Body of pancreas (tissue), 4 donors: ENCODE measurements around the gene ASXL3. TPM values are rescaled to one million over a fixed set of nuclear protein-coding genes. Genes with fewer than 3 reads are reported as not detected.
A peak's percentile ranks its signal among the peaks of the same experiment; 100 is the strongest.

Experiments
- ATAC-seq: fragments of 150-250 bp; one replicate; pipeline ENCODE4 v1.9.1; 2016
- DNase-seq, 4 donors: peaks; one replicate each; pipeline ENCODE4 v3.0.0-alpha.2; 2019
- H3K27ac ChIP-seq, 4 donors: fragments of 200-600 bp; sonication (generic); 1 replicate in 3 of 4; 2 replicates in 1 of 4; pipeline versions ENCODE4 v1.5.1 to v1.6.1; 2016 to 2019; ENCODE audit warnings: mild to moderate bottlenecking in 1 of 4, mixed read lengths in 1 of 4, moderate library complexity in 1 of 4
- H3K27me3 ChIP-seq, 2 donors: fragments of 200-600 bp; sonication (generic); one replicate each; pipeline ENCODE4 v1.6.0; 2016; ENCODE audit warnings: mild to moderate bottlenecking in 1 of 2
- H3K36me3 ChIP-seq, 2 donors: fragments of 200-600 bp; sonication (generic); replicated peaks in 1 of 2; 2 replicates each; pipeline ENCODE4 v1.5.1; 2016; ENCODE audit warnings: low read depth in 2 of 2; ENCODE audit not compliant: insufficient read depth in 1 of 2
- H3K4me1 ChIP-seq: fragments of 200-600 bp; sonication (generic); one replicate; pipeline ENCODE4 v1.6.0; 2016
- H3K4me3 ChIP-seq, 2 donors: fragments of 200-600 bp; sonication (generic); 1 replicate in 1 of 2; 2 replicates in 1 of 2; pipeline ENCODE4 v1.5.1; 2016 to 2019
- H3K9me3 ChIP-seq, 3 donors: fragments of 200-600 bp; sonication (generic); 1 replicate in 2 of 3; 2 replicates in 1 of 3; pipeline ENCODE4 v1.5.1; 2016
- CTCF ChIP-seq, 7 experiments: fragments of 450-650 bp in 4 of 7; fragments of 200-600 bp in 3 of 7; sonication (generic) in 3 of 7; IDR thresholded peaks; one replicate each; pipeline ENCODE4 v1.5.1; 2016 to 2019; ENCODE audit warnings: antibody characterized with exemption in 7 of 7
- POLR2A ChIP-seq, 3 donors: fragments of 450-650 bp; IDR thresholded peaks; one replicate each; pipeline ENCODE4 v1.6.1; 2016; ENCODE audit warnings: antibody characterized with exemption in 3 of 3, mild to moderate bottlenecking in 2 of 3
- WGBS, 2 donors: methylation state at CpG; one replicate each; pipeline ENCODE4 v1.1.5; 2017; 5-methylcytosine and 5-hydroxymethylcytosine counted together
- intact Hi-C: fragments of 100-400 bp; cut with DNase I; formaldehyde crosslinking; loops from one replicate; pipeline ENCODE4 v1.15.1; 2023
- total RNA-seq, 2 donors: library from RNA; depleted of rRNA; stranded (reverse); fragments of >200 nt; gene quantifications; one replicate each; pipeline ENCODE4 v1.1.0, GENCODE V29; 2016

ASXL3 gene
- total RNA-seq, 2 donors from 2014 or later = 1.3 to 3.6 TPM

- Histone ChIP-seq H3K27ac (no peak overlapping the region), H3K9me3 (no peaks in the 10 kb centered on the region), H3K36me3 (no peaks in the 10 kb centered on the region), H3K27me3 (no peaks in the 10 kb centered on the region), H3K4me3 (no peak overlapping the region), H3K4me1 (peaks cover 8% of the 10 kb centered on the region)
- no peak for ATAC-seq
- intact Hi-C loops = no loop called here
- 64 to 70% methylated on average over 3 of the region's 3 CpGs for WGBS, 2 donors
- DNase-seq = no peak
- no peak for TF ChIP-seq POLR2A (IDR thresholded peaks at IDR 0.05)
- no peak for TF ChIP-seq CTCF (IDR thresholded peaks at IDR 0.05)
These were observed 4.8 kb upstream of the ASXL3 start for GRCh38 chr18:33573193-33573592.

DNA sequence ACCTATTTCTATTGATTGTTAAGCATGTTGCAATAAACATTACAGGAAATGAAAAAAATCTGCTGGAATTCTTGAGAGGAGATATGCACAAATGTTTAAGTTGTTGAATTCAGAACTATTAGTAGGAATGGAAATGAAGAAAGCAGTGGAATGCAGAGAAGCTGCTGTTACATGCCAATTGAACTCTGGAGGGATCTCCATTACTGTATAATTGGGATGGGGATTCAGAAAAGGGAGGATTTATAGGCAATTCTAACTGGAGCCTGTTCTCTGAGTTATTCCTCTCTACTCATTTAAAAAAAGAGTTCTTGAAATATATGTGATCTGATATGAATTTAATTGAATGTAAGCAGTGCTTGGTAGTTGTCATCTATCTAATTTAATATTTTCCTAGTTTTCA, 2.6 kb upstream of the ASXL3 start:
- H3K27me3 ChIP-seq = no peaks in the 10 kb centered on the region
- peaks cover 8% of the 10 kb centered on the region for H3K4me1 ChIP-seq
- H3K36me3 ChIP-seq = no peaks in the 10 kb centered on the region
- H3K27ac ChIP-seq = no peak overlapping the region
- no peaks in the 10 kb centered on the region for H3K9me3 ChIP-seq
- ATAC-seq (no peak), DNase-seq (no peak)
- intact Hi-C loops = no loop called here
- TF ChIP-seq POLR2A (IDR thresholded peaks at IDR 0.05) (no peak), CTCF (IDR thresholded peaks at IDR 0.05) (no peak)
- H3K4me3 ChIP-seq = no peak overlapping the region

DNA sequence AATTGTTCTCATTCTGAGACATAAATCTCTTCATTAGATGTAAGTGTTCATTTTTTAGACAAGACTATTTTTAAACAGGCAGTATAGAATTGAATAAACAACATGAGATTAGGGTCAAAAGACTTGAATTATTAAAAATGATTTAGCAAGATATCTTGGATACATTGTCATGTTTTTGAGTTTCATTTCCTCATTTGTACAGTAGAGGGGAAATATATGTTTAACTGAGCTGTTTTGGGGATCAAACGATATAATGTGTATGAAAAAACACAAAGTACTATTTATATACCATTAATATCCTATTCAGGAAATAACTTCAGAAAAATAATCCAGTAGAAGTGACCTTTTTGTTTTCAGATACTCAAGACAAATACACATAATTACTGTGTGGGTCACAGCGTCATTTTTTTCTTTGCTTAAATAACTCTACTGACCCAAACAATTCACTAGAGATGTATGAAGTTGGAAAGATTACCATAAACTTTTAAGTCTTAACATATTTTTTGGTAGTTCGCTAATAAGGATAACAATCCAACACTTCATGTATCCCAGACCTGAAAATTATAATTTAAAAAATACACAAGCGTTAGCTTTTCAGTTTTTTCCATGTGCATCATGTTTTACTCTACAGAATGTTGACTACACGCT, 896 bp upstream of the ASXL3 start:
- intact Hi-C loops = no loop called here
- no peak for DNase-seq

GRCh38 chr18:33578518-33579348, 714 bp downstream of the ASXL3 start:
- Histone ChIP-seq H3K27me3 (no peaks in the 10 kb centered on the region), H3K27ac (peak overlapping the region; percentile 48 to 86 (median 76)), H3K9me3 (no peaks in the 10 kb centered on the region), H3K4me1 (peaks cover 8% of the 10 kb centered on the region), H3K36me3 (no peaks in the 10 kb centered on the region), H3K4me3 (peak overlapping the region; percentile 3 to 27)
- DNase-seq (peak; percentile 37 to 43 (median 40)), ATAC-seq (peak; percentile 51)
- whole genome bisulfite sequencing, 2 donors = 1% methylated on average over 19 to 76 of the region's 80 CpGs
- intact Hi-C loops = no loop called here
- TF ChIP-seq POLR2A (IDR thresholded peaks at IDR 0.05) = peak in 2 of 3 donors; percentile 51 to 56
- no peak for TF ChIP-seq CTCF (IDR thresholded peaks at IDR 0.05)

More for the DNA sequence above, 896 bp upstream of the ASXL3 start:
- WGBS, 2 donors = 13 to 16% methylated on average over 5 of the region's 5 CpGs
- H3K27me3 ChIP-seq = no peaks in the 10 kb centered on the region
- H3K36me3 ChIP-seq = no peaks in the 10 kb centered on the region
- H3K4me3 ChIP-seq = no peak overlapping the region
- ATAC-seq = no peak
- no peak for TF ChIP-seq CTCF (IDR thresholded peaks at IDR 0.05)
- no peak for TF ChIP-seq POLR2A (IDR thresholded peaks at IDR 0.05)
- peaks cover 8% of the 10 kb centered on the region for H3K4me1 ChIP-seq
- H3K9me3 ChIP-seq = no peaks in the 10 kb centered on the region
- peak overlapping the region in 3 of 4 donors; percentile 85 to 93 (median 85) for H3K27ac ChIP-seq
